Keratinocyte (primary cell): ENCODE data around the gene CD74.

ENCODE experiments used
- EZH2 ChIP-seq: IDR thresholded peaks from one replicate; pipeline ENCODE4 v1.6.1; 2012; ENCODE audit warnings: inconsistent platforms, mild to moderate bottlenecking, low read length, moderate library complexity
- TF ChIP-seq, protein P1 (sequence below), 3 experiments: IDR thresholded peaks in 1 of 3; conservative IDR thresholded peaks in 1 of 3; optimal IDR thresholded peaks in 1 of 3; 2 replicates in 2 of 3; 3 replicates in 1 of 3; pipeline versions ENCODE3 to v1.5.1; 2011; ENCODE audit warnings: low read length in 3 of 3, mild to moderate bottlenecking in 3 of 3, moderate library complexity in 2 of 3, control low read depth in 1 of 3, inconsistent platforms in 1 of 3; ENCODE audit not compliant: insufficient read depth in 2 of 3; ENCODE audit errors: extremely low read depth in 1 of 3

DNA sequence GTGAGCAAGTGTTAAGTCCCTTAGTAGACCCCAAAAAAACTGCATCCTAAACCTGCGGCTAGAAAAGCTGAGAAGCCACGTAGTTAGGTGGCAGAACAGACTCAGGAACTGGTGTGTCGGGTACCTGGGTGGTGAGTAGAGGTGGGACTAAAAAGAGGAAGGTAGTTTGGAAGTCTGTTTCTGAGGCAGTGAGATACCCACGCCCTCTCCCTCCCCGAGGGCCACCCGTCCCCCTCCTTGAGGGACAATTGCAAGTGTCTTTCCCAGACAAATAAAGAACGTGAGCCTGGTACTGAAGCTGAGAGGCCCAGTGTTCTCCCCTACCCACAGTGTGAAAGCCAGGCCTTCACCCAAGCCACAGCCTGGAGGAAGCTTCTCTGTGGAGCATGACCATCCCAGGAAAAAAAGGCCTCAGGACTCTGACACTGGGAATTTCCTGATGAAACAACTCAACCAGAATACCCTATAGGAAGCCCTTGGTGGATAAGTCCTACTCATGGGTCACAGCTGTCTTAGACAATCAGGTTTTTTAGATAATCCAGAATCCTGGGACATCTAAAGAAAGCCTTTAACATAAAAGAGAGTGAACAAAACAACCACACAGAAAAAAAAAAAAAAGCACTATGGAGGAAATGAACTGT, 7.0 kb upstream of the CD74 start:
- no peak for TF ChIP-seq EZH2
- TF ChIP-seq, protein P1, sequence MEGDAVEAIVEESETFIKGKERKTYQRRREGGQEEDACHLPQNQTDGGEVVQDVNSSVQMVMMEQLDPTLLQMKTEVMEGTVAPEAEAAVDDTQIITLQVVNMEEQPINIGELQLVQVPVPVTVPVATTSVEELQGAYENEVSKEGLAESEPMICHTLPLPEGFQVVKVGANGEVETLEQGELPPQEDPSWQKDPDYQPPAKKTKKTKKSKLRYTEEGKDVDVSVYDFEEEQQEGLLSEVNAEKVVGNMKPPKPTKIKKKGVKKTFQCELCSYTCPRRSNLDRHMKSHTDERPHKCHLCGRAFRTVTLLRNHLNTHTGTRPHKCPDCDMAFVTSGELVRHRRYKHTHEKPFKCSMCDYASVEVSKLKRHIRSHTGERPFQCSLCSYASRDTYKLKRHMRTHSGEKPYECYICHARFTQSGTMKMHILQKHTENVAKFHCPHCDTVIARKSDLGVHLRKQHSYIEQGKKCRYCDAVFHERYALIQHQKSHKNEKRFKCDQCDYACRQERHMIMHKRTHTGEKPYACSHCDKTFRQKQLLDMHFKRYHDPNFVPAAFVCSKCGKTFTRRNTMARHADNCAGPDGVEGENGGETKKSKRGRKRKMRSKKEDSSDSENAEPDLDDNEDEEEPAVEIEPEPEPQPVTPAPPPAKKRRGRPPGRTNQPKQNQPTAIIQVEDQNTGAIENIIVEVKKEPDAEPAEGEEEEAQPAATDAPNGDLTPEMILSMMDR (optimal IDR thresholded peaks at IDR 0.05 in 1 of 3, IDR thresholded peaks at IDR 0.05 in 1 of 3, conservative IDR thresholded peaks at IDR 0.05 in 1 of 3; ENCODE audit: extremely low read depth in 1 of 3, insufficient read depth in 2 of 3, low read length in 3 of 3): no peak
